Liver (tissue), 9 donors: ENCODE data around the gene LRRC45. TPM values are rescaled to one million over a fixed set of nuclear protein-coding genes. Genes with fewer than 3 reads are reported as not detected.

Experiments
- DNase-seq: peaks from one replicate; pipeline ENCODE4 v3.0.0-alpha.2; 2017; ENCODE audit warnings: low spot score
- H3K27ac ChIP-seq, 2 donors: one replicate each; pipeline ENCODE4 v1.7.0; 2013; ENCODE audit warnings: inconsistent platforms in 2 of 2, low read length in 2 of 2, control low read depth in 1 of 2, low read depth in 1 of 2, mild to moderate bottlenecking in 1 of 2
- H3K27me3 ChIP-seq, 4 donors: one replicate each; pipeline versions ENCODE4 v1.6.1 to v1.7.0; 2013; ENCODE audit warnings: low read length in 3 of 4, inconsistent platforms in 1 of 4, mild to moderate bottlenecking in 1 of 4, moderate library complexity in 1 of 4; ENCODE audit not compliant: control insufficient read depth in 4 of 4, insufficient read depth in 4 of 4
- H3K36me3 ChIP-seq, 4 donors: one replicate each; pipeline versions ENCODE4 v1.6.1 to v1.7.0; 2013; ENCODE audit warnings: low read length in 3 of 4, mild to moderate bottlenecking in 3 of 4, low read depth in 1 of 4, moderate library complexity in 1 of 4; ENCODE audit not compliant: control insufficient read depth in 4 of 4, insufficient read depth in 3 of 4
- H3K4me1 ChIP-seq, 4 donors: one replicate each; pipeline versions ENCODE4 v1.6.1 to v1.7.0; 2013; ENCODE audit warnings: low read length in 3 of 4, mild to moderate bottlenecking in 3 of 4, moderate library complexity in 1 of 4; ENCODE audit not compliant: control insufficient read depth in 4 of 4, insufficient read depth in 4 of 4
- H3K4me3 ChIP-seq, 3 donors: one replicate each; pipeline versions ENCODE4 v1.6.1 to v1.7.0; 2013; ENCODE audit warnings: low read length in 3 of 3, control low read depth in 1 of 3, low read depth in 1 of 3, mild to moderate bottlenecking in 1 of 3
- H3K9ac ChIP-seq, 2 donors: one replicate each; pipeline ENCODE4 v1.7.0; 2013; ENCODE audit warnings: low read length in 2 of 2, mild to moderate bottlenecking in 2 of 2, moderate library complexity in 2 of 2, control low read depth in 1 of 2, low read depth in 1 of 2
- H3K9me3 ChIP-seq, 4 donors: one replicate each; pipeline versions ENCODE4 v1.6.1 to v1.7.0; 2013; ENCODE audit warnings: low read length in 3 of 4; ENCODE audit not compliant: control insufficient read depth in 4 of 4
- EGR1 ChIP-seq, 2 donors: IDR thresholded peaks; 2 replicates each; pipeline ENCODE4 v1.6.1; 2016 to 2018; ENCODE audit warnings: antibody characterized with exemption in 2 of 2, low read depth in 2 of 2
- FOXA1 ChIP-seq: IDR thresholded peaks from 2 replicates; pipeline ENCODE4 v1.6.1; 2016; ENCODE audit warnings: antibody characterized with exemption
- FOXA2 ChIP-seq: IDR thresholded peaks from 2 replicates; pipeline ENCODE4 v1.6.1; 2016; ENCODE audit warnings: antibody characterized with exemption
- GABPA ChIP-seq, 2 donors: IDR thresholded peaks in 1 of 2; conservative IDR thresholded peaks in 1 of 2; 2 replicates each; pipeline ENCODE4 v1.6.1; 2016; ENCODE audit warnings: antibody characterized with exemption in 2 of 2, mild to moderate bottlenecking in 1 of 2, moderate library complexity in 1 of 2
- HNF4A ChIP-seq, 2 donors: conservative IDR thresholded peaks; 2 replicates each; pipeline ENCODE4 v1.6.1; 2016; ENCODE audit warnings: antibody characterized with exemption in 2 of 2, mild to moderate bottlenecking in 2 of 2
- HNF4G ChIP-seq: IDR thresholded peaks from 2 replicates; pipeline ENCODE4 v1.6.1; 2016; ENCODE audit warnings: antibody characterized with exemption
- JUND ChIP-seq, 2 donors: IDR thresholded peaks; 2 replicates each; pipeline ENCODE4 v1.6.1; 2016; ENCODE audit warnings: antibody characterized with exemption in 2 of 2
- NR2F2 ChIP-seq: IDR thresholded peaks from 2 replicates; pipeline ENCODE4 v1.6.1; 2016; ENCODE audit warnings: antibody characterized with exemption
- SP1 ChIP-seq: IDR thresholded peaks from 2 replicates; pipeline ENCODE4 v1.6.1; 2018; ENCODE audit warnings: antibody characterized with exemption, mild to moderate bottlenecking
- TAF1 ChIP-seq: conservative IDR thresholded peaks from 2 replicates; pipeline ENCODE4 v1.6.1; 2016; ENCODE audit warnings: antibody characterized with exemption, mild to moderate bottlenecking
- YY1 ChIP-seq: IDR thresholded peaks from 2 replicates; pipeline ENCODE4 v1.6.1; 2016; ENCODE audit warnings: antibody characterized with exemption, mild to moderate bottlenecking
- WGBS: extraction: QIAGEN DNeasy Blood & Tissue Kit; methylation state at CpG from one replicate; pipeline ENCODE4 v1.1.7; 2013; 5-methylcytosine and 5-hydroxymethylcytosine counted together
- polyA plus RNA-seq, 2 donors: library from polyadenylated mRNA; stranded (reverse) in 1 of 2; unstranded in 1 of 2; fragments of 200-250 nt in 1 of 2; fragments of >200 nt in 1 of 2; fragmentation: Nextera tagmentation in 1 of 2; extraction: Ambion mirVana in 1 of 2; gene quantifications; one replicate each; pipeline versions ENCODE4 v1.2.1 to v1.2.3, GENCODE V29; 2013 to 2015
- total RNA-seq, 2 donors: library from RNA; depleted of rRNA; stranded (reverse); fragments of >200 nt; gene quantifications; one replicate each; pipeline ENCODE4 v1.2.3, GENCODE V29; 2014
- TF ChIP-seq, protein P1 (sequence below): IDR thresholded peaks from 2 replicates; pipeline ENCODE4 v1.6.1; 2016; ENCODE audit warnings: antibody characterized with exemption
- TF ChIP-seq, protein P2 (sequence below): IDR thresholded peaks from 2 replicates; pipeline ENCODE4 v1.6.1; 2016; ENCODE audit warnings: antibody characterized with exemption, mild to moderate bottlenecking
- TF ChIP-seq, protein P3 (sequence below): IDR thresholded peaks from 2 replicates; pipeline ENCODE4 v1.6.1; 2016; ENCODE audit warnings: antibody characterized with exemption
- TF ChIP-seq, protein P4 (sequence below): IDR thresholded peaks from 2 replicates; pipeline ENCODE4 v1.6.1; 2016; ENCODE audit warnings: antibody characterized with exemption
- TF ChIP-seq, protein P5 (sequence below): fragments of 150-350 bp; IDR thresholded peaks from 2 replicates; pipeline ENCODE4 v1.5.1; 2017; ENCODE audit warnings: improper control_type of control experiment, low read depth, low read length; ENCODE audit not compliant: missing input control
- donor health status: healthy.
- donor health status: healthy.
- donor health status: healthy.
- donor health status: healthy.
- donor health status: healthy.

The LRRC45 gene
- total and polyA plus RNA-seq, 4 donors: 4.0 to 14.1 (median 7.0) TPM

DNA sequence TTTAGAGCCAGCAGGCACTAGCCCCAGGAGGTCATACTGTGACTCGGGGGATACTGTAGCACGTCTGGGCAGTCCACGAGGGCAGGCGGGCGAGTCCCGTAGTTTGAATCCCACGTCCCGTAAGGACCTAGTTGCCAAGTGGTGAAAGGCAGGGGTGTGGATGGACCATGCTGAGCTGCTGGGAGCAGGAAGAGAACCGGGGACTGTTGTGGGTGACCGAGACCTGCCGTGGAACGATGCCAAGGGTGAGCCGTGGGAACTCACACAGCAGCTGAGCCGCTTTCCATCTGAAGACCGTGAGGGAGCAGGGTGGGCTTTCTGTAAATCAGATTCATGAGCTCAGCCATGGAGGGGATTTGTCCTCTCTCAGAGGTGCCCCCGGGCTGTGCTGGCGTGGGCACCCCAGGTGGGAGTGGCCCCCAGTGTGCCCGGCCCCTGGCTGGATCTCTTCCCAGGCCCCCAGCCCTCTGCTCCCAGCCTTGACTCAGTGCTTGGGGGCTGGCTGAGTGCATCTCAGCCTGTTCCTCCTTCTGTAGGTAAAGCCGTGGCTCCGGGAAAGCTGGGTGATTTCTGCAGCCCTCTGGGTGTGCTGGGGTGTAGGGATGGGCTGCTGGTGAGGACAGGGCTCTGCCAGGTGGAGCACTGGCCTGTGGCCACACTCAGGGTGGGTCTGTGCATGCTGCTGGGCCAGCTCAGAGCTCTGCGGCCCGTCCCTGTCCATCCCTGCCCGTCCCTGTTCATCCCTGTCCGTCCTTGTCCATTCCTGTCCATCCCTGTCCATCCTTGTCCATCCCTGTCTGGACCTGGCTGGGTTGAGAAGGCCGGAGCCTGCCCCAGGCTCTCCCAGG is 32.0 kb upstream of the LRRC45 start:
- WGBS: 82% methylated on average over 25 of the region's 25 CpGs
- no peaks in the 10 kb centered on the region for H3K9me3 ChIP-seq

DNA sequence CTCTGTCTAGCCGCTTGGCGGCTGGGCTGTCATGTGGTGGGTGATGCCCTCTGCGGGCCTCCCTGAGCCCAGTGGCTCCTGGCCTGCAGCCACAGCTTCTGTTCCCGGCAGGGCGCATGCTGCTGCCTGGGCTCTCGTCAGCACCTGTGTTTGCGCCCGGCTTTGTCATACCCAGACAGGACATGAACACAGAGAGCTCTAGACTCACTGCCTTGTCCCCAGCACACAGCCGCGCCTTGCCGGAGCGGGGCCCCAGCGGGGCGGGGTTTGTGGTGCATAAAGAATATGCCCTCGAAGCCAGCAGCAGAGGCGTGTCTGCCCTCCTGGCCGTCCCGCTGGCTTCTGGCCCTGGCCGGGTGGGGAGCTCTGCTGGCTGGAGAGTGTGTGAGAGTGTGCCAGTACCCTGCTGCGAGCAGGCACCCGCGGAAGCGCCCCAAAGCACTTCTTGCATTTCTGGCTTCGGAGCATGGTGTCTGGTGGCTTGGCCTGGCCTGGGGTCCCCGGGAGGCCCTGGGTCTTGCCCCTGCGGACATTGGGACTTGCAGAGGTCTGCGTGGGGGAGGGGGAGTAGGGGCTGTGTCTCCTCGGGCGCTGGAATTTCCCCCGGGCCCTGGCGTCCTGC is 31.3 kb upstream of the LRRC45 start:
- WGBS: 21% methylated on average over 31 of the region's 31 CpGs
- Histone ChIP-seq H3K9me3 (no peaks in the 10 kb centered on the region), H3K4me3 (no peak overlapping the region), H3K27ac (peak overlapping the region; percentile 10 to 45), H3K9ac (peak overlapping the region in 1 of 2 donors; percentile 5), H3K36me3 (peaks cover 0 to 6% (median 2%) of the 10 kb centered on the region in 4 donors), H3K4me1 (peaks cover 12 to 32% (median 21%) of the 10 kb centered on the region in 4 donors), H3K27me3 (no peaks in the 10 kb centered on the region)
- peak; percentile 50 for DNase-seq
- TF ChIP-seq TAF1 (no peak), FOXA1 (no peak), HNF4A (conservative IDR thresholded peaks at IDR 0.05) (peak in 1 of 2 donors; percentile 48), HNF4G (no peak), YY1 (peak; percentile 53), FOXA2 (no peak)
- TF ChIP-seq, protein P1, sequence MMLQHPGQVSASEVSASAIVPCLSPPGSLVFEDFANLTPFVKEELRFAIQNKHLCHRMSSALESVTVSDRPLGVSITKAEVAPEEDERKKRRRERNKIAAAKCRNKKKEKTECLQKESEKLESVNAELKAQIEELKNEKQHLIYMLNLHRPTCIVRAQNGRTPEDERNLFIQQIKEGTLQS: no peak
- TF ChIP-seq, protein P2, sequence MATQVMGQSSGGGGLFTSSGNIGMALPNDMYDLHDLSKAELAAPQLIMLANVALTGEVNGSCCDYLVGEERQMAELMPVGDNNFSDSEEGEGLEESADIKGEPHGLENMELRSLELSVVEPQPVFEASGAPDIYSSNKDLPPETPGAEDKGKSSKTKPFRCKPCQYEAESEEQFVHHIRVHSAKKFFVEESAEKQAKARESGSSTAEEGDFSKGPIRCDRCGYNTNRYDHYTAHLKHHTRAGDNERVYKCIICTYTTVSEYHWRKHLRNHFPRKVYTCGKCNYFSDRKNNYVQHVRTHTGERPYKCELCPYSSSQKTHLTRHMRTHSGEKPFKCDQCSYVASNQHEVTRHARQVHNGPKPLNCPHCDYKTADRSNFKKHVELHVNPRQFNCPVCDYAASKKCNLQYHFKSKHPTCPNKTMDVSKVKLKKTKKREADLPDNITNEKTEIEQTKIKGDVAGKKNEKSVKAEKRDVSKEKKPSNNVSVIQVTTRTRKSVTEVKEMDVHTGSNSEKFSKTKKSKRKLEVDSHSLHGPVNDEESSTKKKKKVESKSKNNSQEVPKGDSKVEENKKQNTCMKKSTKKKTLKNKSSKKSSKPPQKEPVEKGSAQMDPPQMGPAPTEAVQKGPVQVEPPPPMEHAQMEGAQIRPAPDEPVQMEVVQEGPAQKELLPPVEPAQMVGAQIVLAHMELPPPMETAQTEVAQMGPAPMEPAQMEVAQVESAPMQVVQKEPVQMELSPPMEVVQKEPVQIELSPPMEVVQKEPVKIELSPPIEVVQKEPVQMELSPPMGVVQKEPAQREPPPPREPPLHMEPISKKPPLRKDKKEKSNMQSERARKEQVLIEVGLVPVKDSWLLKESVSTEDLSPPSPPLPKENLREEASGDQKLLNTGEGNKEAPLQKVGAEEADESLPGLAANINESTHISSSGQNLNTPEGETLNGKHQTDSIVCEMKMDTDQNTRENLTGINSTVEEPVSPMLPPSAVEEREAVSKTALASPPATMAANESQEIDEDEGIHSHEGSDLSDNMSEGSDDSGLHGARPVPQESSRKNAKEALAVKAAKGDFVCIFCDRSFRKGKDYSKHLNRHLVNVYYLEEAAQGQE: peak; percentile 52
- TF ChIP-seq, protein P3, sequence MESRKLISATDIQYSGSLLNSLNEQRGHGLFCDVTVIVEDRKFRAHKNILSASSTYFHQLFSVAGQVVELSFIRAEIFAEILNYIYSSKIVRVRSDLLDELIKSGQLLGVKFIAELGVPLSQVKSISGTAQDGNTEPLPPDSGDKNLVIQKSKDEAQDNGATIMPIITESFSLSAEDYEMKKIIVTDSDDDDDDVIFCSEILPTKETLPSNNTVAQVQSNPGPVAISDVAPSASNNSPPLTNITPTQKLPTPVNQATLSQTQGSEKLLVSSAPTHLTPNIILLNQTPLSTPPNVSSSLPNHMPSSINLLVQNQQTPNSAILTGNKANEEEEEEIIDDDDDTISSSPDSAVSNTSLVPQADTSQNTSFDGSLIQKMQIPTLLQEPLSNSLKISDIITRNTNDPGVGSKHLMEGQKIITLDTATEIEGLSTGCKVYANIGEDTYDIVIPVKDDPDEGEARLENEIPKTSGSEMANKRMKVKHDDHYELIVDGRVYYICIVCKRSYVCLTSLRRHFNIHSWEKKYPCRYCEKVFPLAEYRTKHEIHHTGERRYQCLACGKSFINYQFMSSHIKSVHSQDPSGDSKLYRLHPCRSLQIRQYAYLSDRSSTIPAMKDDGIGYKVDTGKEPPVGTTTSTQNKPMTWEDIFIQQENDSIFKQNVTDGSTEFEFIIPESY: no peak
- TF ChIP-seq, protein P4, sequence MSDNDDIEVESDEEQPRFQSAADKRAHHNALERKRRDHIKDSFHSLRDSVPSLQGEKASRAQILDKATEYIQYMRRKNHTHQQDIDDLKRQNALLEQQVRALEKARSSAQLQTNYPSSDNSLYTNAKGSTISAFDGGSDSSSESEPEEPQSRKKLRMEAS: no peak

More for the DNA sequence above, 32.0 kb upstream of the LRRC45 start:
- peaks cover 12 to 32% (median 21%) of the 10 kb centered on the region in 4 donors for H3K4me1 ChIP-seq
- no peaks in the 10 kb centered on the region for H3K27me3 ChIP-seq
- peaks cover 0 to 10% (median 5%) of the 10 kb centered on the region in 4 donors for H3K36me3 ChIP-seq
- DNase-seq: no peak
- no peak for TF ChIP-seq JUND (IDR thresholded peaks at IDR 0.05)
- TF ChIP-seq EGR1 (IDR thresholded peaks at IDR 0.05; ENCODE audit: low read depth in 2 of 2): no peak
- TF ChIP-seq FOXA2: no peak
- TF ChIP-seq, protein P1: no peak
- TF ChIP-seq, protein P4: no peak
- TF ChIP-seq NR2F2: no peak
- TF ChIP-seq, protein P5, sequence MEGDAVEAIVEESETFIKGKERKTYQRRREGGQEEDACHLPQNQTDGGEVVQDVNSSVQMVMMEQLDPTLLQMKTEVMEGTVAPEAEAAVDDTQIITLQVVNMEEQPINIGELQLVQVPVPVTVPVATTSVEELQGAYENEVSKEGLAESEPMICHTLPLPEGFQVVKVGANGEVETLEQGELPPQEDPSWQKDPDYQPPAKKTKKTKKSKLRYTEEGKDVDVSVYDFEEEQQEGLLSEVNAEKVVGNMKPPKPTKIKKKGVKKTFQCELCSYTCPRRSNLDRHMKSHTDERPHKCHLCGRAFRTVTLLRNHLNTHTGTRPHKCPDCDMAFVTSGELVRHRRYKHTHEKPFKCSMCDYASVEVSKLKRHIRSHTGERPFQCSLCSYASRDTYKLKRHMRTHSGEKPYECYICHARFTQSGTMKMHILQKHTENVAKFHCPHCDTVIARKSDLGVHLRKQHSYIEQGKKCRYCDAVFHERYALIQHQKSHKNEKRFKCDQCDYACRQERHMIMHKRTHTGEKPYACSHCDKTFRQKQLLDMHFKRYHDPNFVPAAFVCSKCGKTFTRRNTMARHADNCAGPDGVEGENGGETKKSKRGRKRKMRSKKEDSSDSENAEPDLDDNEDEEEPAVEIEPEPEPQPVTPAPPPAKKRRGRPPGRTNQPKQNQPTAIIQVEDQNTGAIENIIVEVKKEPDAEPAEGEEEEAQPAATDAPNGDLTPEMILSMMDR: no peak
- TF ChIP-seq YY1: no peak
- no peak for TF ChIP-seq HNF4A (conservative IDR thresholded peaks at IDR 0.05)
- TF ChIP-seq HNF4G: no peak
- no peak for TF ChIP-seq GABPA (IDR thresholded peaks at IDR 0.05 in 1 of 2, conservative IDR thresholded peaks at IDR 0.05 in 1 of 2)
- TF ChIP-seq, protein P3: no peak
- no peak for TF ChIP-seq SP1
- TF ChIP-seq TAF1: no peak
- H3K9ac ChIP-seq: no peak overlapping the region
- H3K27ac ChIP-seq: peak overlapping the region; percentile 10 to 45
- no peak overlapping the region for H3K4me3 ChIP-seq
